BJ (cell line): ENCODE data around the gene RAB5B. TPM values are rescaled to one million over a fixed set of nuclear protein-coding genes. Genes with fewer than 3 reads are reported as not detected.

ENCODE experiments used
- CTCF ChIA-PET: fragments of 350-600 bp; formaldehyde crosslinking; extraction: SDS; loops from one replicate; lab custom pipeline; 2021; ENCODE audit warnings: antibody characterized with exemption, inconsistent platforms; lab: Yijun Ruan, JAX
- POLR2A ChIA-PET: fragments of 300-600 bp; sonication (Branson Sonifier 250); formaldehyde crosslinking; extraction: SDS; loops from one replicate; lab custom pipeline; 2021; ENCODE audit warnings: antibody characterized with exemption; lab: Charles Lee
- DNase-seq: peaks from one replicate; pipeline ENCODE4 v3.0.0-alpha.2; 2011; ENCODE audit warnings: low read depth
- H3K27me3 ChIP-seq: 2 replicates; pipeline ENCODE4 v1.6.0; 2011; ENCODE audit warnings: low read length; ENCODE audit not compliant: control insufficient read depth, insufficient read depth
- H3K36me3 ChIP-seq: 2 replicates; pipeline ENCODE4 v1.5.1; 2011; ENCODE audit warnings: low read length; ENCODE audit not compliant: control insufficient read depth, insufficient read depth
- H3K4me3 ChIP-seq: 2 replicates; pipeline ENCODE4 v1.5.1; 2011; ENCODE audit warnings: low read depth, mild to moderate bottlenecking, control low read depth, low read length
- CTCF ChIP-seq: IDR thresholded peaks from 2 replicates; pipeline ENCODE4 v1.5.1; 2011; ENCODE audit warnings: low read depth, mild to moderate bottlenecking, control low read depth, inconsistent platforms, low read length, moderate library complexity; ENCODE audit not compliant: insufficient read depth
- polyA plus RNA-seq: library from polyadenylated mRNA; depleted of rRNA; stranded (reverse); fragments of >200 nt; gene quantifications from 2 replicates; pipeline ENCODE4 v1.2.3, GENCODE V29; 2011

The RAB5B gene
- polyA plus RNA-seq, 1 experiment, result 117 TPM

GRCh38 chr12:56028511-56029165 lies 54.8 kb downstream of the RAB5B start:
- peaks cover 6% of the 10 kb centered on the region for H3K36me3 ChIP-seq
- ChIA-PET POLR2A (no interaction called here), CTCF (interaction anchor here (0.6 to 6.4 kb wide), 17 partner anchors 9 to 382 kb away, joined by 3 to 86 read pairs (median 5); partner anchors contain the start of genes IKZF4 and SUOX)
- H3K27me3 ChIP-seq, result no peaks in the 10 kb centered on the region
- no peak for TF ChIP-seq CTCF
- H3K4me3 ChIP-seq, result no peak overlapping the region
- no peak for DNase-seq

- no peak for TF ChIP-seq CTCF
- Histone ChIP-seq H3K27me3 (no peaks in the 10 kb centered on the region), H3K36me3 (peaks cover 6% of the 10 kb centered on the region), H3K4me3 (no peak overlapping the region)
- POLR2A ChIA-PET, result interaction anchor here (1.0 kb wide), 1 partner anchor 33 kb away, joined by 13 read pairs; no protein-coding TSS in a partner anchor
- DNase-seq, result no peak
- CTCF ChIA-PET, result interaction anchor here (0.6 to 6.4 kb wide), 27 partner anchors 10 to 383 kb away, joined by 3 to 86 read pairs (median 4); partner anchors contain the start of genes ESYT1, GDF11, IKZF4 and RAB5B
Observed at GRCh38 chr12:56029166-56029519, 55.3 kb downstream of the RAB5B start.

GRCh38 chr12:56029666-56030293 lies 55.9 kb downstream of the RAB5B start:
- H3K27me3 ChIP-seq, result no peaks in the 10 kb centered on the region
- peaks cover 6% of the 10 kb centered on the region for H3K36me3 ChIP-seq
- TF ChIP-seq CTCF, result peak; percentile 86
- CTCF ChIA-PET, result interaction anchor here (0.6 to 6.4 kb wide), 26 partner anchors 10 to 293 kb away, joined by 3 to 86 read pairs (median 4); partner anchors contain the start of genes ESYT1, GDF11, IKZF4 and RAB5B
- no peak overlapping the region for H3K4me3 ChIP-seq
- POLR2A ChIA-PET, result interaction anchor here (1.0 kb wide), 1 partner anchor 34 kb away, joined by 13 read pairs; no protein-coding TSS in a partner anchor
- no peak for DNase-seq

GRCh38 chr12:56031987-56032386 lies 58.1 kb downstream of the RAB5B start:
- Histone ChIP-seq H3K36me3 (peaks cover 9% of the 10 kb centered on the region), H3K4me3 (no peak overlapping the region), H3K27me3 (no peaks in the 10 kb centered on the region)
- no peak for DNase-seq
- CTCF ChIA-PET, result interaction anchor here (1.0 to 6.4 kb wide), 4 partner anchors 13 to 35 kb away, joined by 3 to 86 read pairs (median 4); partner anchors contain the start of gene SUOX
- no peak for TF ChIP-seq CTCF
- POLR2A ChIA-PET, result no interaction called here
